H9 (cell line): ENCODE results near the gene CTU2. TPM values are rescaled to one million over a fixed set of nuclear protein-coding genes. Genes with fewer than 3 reads are reported as not detected.

Experiments
- DNase-seq: peaks from one replicate; pipeline ENCODE4 v3.0.0-alpha.2; 2017
- H2AFZ ChIP-seq: one replicate; pipeline ENCODE4 v1.6.1; 2013; ENCODE audit warnings: mild to moderate bottlenecking, low read length, control low read depth, moderate library complexity
- H2AK5ac ChIP-seq: 2 replicates; pipeline ENCODE4 v1.6.1; 2013; ENCODE audit warnings: low read length, control low read depth, mixed read lengths; ENCODE audit not compliant: insufficient read length
- H2BK120ac ChIP-seq: one replicate; pipeline ENCODE4 v1.6.1; 2013; ENCODE audit warnings: low read depth, mild to moderate bottlenecking, low read length, control low read depth, inconsistent platforms; ENCODE audit not compliant: poor library complexity, severe bottlenecking
- H2BK12ac ChIP-seq: 2 replicates; pipeline ENCODE4 v1.6.1; 2013; ENCODE audit warnings: low read length, control low read depth, mixed read lengths, low read depth; ENCODE audit not compliant: insufficient read length
- H2BK15ac ChIP-seq: 2 replicates; pipeline ENCODE4 v1.6.1; 2013; ENCODE audit warnings: low read depth, low read length, control low read depth
- H2BK20ac ChIP-seq: one replicate; pipeline ENCODE4 v1.6.1; 2013; ENCODE audit warnings: low read depth, mild to moderate bottlenecking, low read length, control low read depth, inconsistent platforms; ENCODE audit not compliant: poor library complexity, severe bottlenecking
- H2BK5ac ChIP-seq: 2 replicates; pipeline ENCODE4 v1.6.1; 2013; ENCODE audit warnings: low read length, control low read depth, mixed read lengths; ENCODE audit not compliant: insufficient read length
- H3K14ac ChIP-seq: 2 replicates; pipeline ENCODE4 v1.6.1; 2013; ENCODE audit warnings: low read length, control low read depth; ENCODE audit not compliant: insufficient read depth
- H3K18ac ChIP-seq: 2 replicates; pipeline ENCODE4 v1.6.1; 2013; ENCODE audit warnings: low read depth, mild to moderate bottlenecking, mixed read lengths, low read length, control low read depth; ENCODE audit not compliant: insufficient read length
- H3K23ac ChIP-seq: 2 replicates; pipeline ENCODE4 v1.6.1; 2013; ENCODE audit warnings: low read length, control low read depth, mixed read lengths, low read depth; ENCODE audit not compliant: insufficient read length
- H3K23me2 ChIP-seq: 2 replicates; pipeline ENCODE4 v1.6.1; 2013; ENCODE audit warnings: low read depth, mild to moderate bottlenecking, mixed read lengths, low read length, control low read depth; ENCODE audit not compliant: insufficient read length, poor library complexity, severe bottlenecking
- H3K27ac ChIP-seq: 2 replicates; pipeline ENCODE4 v1.5.1; 2013; ENCODE audit warnings: low read length, control low read depth, mixed read lengths, low read depth; ENCODE audit not compliant: insufficient read length
- H3K27me3 ChIP-seq: 2 replicates; pipeline ENCODE4 v1.6.1; 2013; ENCODE audit warnings: low read length, control low read depth, inconsistent platforms; ENCODE audit not compliant: insufficient read depth
- H3K4ac ChIP-seq: 2 replicates; pipeline ENCODE4 v1.6.1; 2013; ENCODE audit warnings: low read depth, mild to moderate bottlenecking, control low read depth, inconsistent platforms, low read length, moderate library complexity
- H3K4me1 ChIP-seq: 2 replicates; pipeline ENCODE4 v1.6.1; 2013; ENCODE audit warnings: low read length, control low read depth, inconsistent platforms; ENCODE audit not compliant: insufficient read depth
- H3K4me2 ChIP-seq: 2 replicates; pipeline ENCODE4 v1.6.1; 2013; ENCODE audit warnings: low read length, control low read depth, mixed read lengths; ENCODE audit not compliant: insufficient read length, insufficient read depth
- H3K56ac ChIP-seq: 2 replicates; pipeline ENCODE4 v1.6.1; 2013; ENCODE audit warnings: low read depth, mild to moderate bottlenecking, mixed read lengths, low read length, control low read depth; ENCODE audit not compliant: insufficient read length
- H3K79me1 ChIP-seq: 2 replicates; pipeline ENCODE4 v1.6.1; 2013; ENCODE audit warnings: low read depth, mild to moderate bottlenecking, moderate library complexity, low read length, control low read depth, inconsistent platforms; ENCODE audit not compliant: insufficient read depth, poor library complexity, severe bottlenecking
- H3K79me2 ChIP-seq: 2 replicates; pipeline ENCODE4 v1.6.1; 2013; ENCODE audit warnings: low read length, control low read depth, inconsistent platforms; ENCODE audit not compliant: insufficient read depth
- H3K9ac ChIP-seq: 2 replicates; pipeline ENCODE4 v1.6.1; 2013; ENCODE audit warnings: low read length, control low read depth, mixed read lengths; ENCODE audit not compliant: insufficient read length; ENCODE audit errors: extremely low read depth
- H3K9me3 ChIP-seq: one replicate; pipeline ENCODE4 v1.6.1; 2013; ENCODE audit warnings: low read depth, low read length, inconsistent platforms; ENCODE audit not compliant: control insufficient read depth
- H3T11ph ChIP-seq: one replicate; pipeline ENCODE4 v1.6.1; 2013; ENCODE audit warnings: mild to moderate bottlenecking, low read length, control low read depth, inconsistent platforms
- H4K20me1 ChIP-seq: one replicate; pipeline ENCODE4 v1.6.1; 2013; ENCODE audit not compliant: control insufficient read depth, insufficient read length, insufficient read depth
- H4K5ac ChIP-seq: 2 replicates; pipeline ENCODE4 v1.6.1; 2013; ENCODE audit warnings: low read depth, mild to moderate bottlenecking, mixed read lengths, low read length, control low read depth; ENCODE audit not compliant: insufficient read length
- H4K8ac ChIP-seq: replicated peaks from 2 replicates; pipeline ENCODE4 v1.6.1; 2013; ENCODE audit warnings: low read length, control low read depth, mixed read lengths, low read depth; ENCODE audit not compliant: insufficient read length
- H4K91ac ChIP-seq: 2 replicates; pipeline ENCODE4 v1.6.1; 2013; ENCODE audit warnings: low read depth, mild to moderate bottlenecking, moderate library complexity, mixed read lengths, low read length, control low read depth; ENCODE audit not compliant: insufficient read length
- H3K27ac Mint-ChIP-seq, 3 experiments: 2 replicates in 2 of 3; 3 replicates in 1 of 3; pipeline ENCODE4 v1.8.0; 2020 to 2021; ENCODE audit warnings: mixed read lengths in 3 of 3, mild to moderate bottlenecking in 1 of 3, moderate library complexity in 1 of 3
- H3K27me3 Mint-ChIP-seq: 2 replicates; pipeline ENCODE4 v1.8.0; 2021; ENCODE audit warnings: low read depth, mild to moderate bottlenecking, moderate library complexity, mixed read lengths
- H3K36me3 Mint-ChIP-seq, 3 experiments: 2 replicates in 2 of 3; 3 replicates in 1 of 3; pipeline ENCODE4 v1.8.0; 2020 to 2021; ENCODE audit warnings: low read depth in 3 of 3, mixed read lengths in 3 of 3; ENCODE audit not compliant: insufficient read depth in 1 of 3
- H3K4me1 Mint-ChIP-seq, 2 experiments: 2 replicates each; pipeline ENCODE4 v1.8.0; 2020; ENCODE audit warnings: mixed read lengths in 2 of 2
- H3K4me3 Mint-ChIP-seq, 2 experiments: 2 replicates in 1 of 2; 3 replicates in 1 of 2; pipeline ENCODE4 v1.8.0; 2020 to 2021; ENCODE audit warnings: mild to moderate bottlenecking in 2 of 2, mixed read lengths in 2 of 2, moderate library complexity in 1 of 2
- H3K9me3 Mint-ChIP-seq, 2 experiments: 2 replicates in 1 of 2; 3 replicates in 1 of 2; pipeline ENCODE4 v1.8.0; 2020; ENCODE audit warnings: mild to moderate bottlenecking in 2 of 2, mixed read lengths in 2 of 2, moderate library complexity in 1 of 2
- WGBS: extraction: QIAGEN DNeasy Blood & Tissue Kit; methylation state at CpG from one replicate; pipeline ENCODE4 v1.1.7; 2013; ENCODE audit warnings: missing lambda C conversion rate, low lambda C conversion rate, mixed read lengths; ENCODE audit not compliant: insufficient read length; ENCODE audit errors: extremely low coverage; 5-methylcytosine and 5-hydroxymethylcytosine counted together
- total RNA-seq: library from RNA; stranded (reverse); gene quantifications from 2 replicates; pipeline ENCODE4 v1.2.1, GENCODE V29; 2021
- TF ChIP-seq, protein P1 (sequence below): fragments of 200-600 bp; sonication (generic); conservative IDR thresholded peaks from 3 replicates; pipeline ENCODE4 v1.8.0; 2021; ENCODE audit warnings: antibody characterized with exemption, mild to moderate bottlenecking

CTU2 gene
- total RNA-seq, 1 experiment from 2014 or later: 32.8 TPM

DNA sequence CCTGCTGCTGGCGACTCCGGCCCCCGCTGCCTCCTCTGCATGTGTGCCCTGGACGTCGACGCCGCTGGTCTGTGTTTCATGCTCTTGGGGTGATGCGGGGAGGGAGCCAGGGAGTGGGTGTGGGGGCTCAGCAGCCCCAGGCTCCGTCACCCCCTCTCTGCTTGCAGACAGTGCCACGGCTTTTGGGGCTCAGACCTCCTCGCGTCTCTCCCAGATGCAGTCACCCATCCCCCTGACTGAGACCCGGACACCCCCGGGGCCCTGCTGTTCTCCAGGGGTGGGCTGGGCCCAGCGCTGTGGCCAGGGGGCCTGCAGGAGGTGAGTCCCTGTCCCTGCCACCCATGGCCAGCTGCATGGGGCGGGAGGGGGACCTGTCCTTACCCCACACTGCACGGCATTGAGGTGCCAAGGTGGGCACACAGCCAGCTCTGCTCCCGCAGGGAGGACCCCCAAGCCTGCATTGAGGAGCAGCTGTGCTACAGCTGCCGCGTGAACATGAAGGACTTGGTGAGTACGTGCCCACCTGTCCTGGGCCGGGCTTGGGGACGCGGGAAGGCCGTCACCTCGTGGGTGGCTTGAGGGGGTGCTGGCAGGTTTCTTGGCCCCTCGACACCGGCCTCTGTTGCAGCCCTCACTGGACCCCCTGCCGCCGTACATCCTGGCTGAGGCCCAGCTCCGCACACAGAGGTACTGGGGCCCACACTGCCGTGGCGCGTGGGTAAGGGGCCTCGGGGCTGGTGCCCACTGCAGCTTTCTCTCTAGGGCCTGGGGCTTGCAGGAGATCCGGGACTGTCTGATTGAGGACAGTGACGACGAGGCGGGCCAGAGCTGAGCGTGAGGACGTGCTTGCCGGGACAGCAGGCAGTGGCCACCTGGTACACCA, 8.4 kb downstream of the CTU2 start:
- Histone ChIP-seq H3K27ac (no peak overlapping the region), H3K9me3 (no peaks in the 10 kb centered on the region), H3K23ac (no peak overlapping the region), H2BK12ac (no peak overlapping the region), H3K4me1 (no peaks in the 10 kb centered on the region), H3K4me2 (no peak overlapping the region), H3K14ac (no peak overlapping the region), H3K9ac (no peak overlapping the region), H4K20me1 (no peaks in the 10 kb centered on the region), H3T11ph (no peak overlapping the region), H3K4ac (no peak overlapping the region), H3K79me1 (no peaks in the 10 kb centered on the region), H2BK120ac (no peak overlapping the region), H3K23me2 (no peaks in the 10 kb centered on the region), H2BK5ac (no peak overlapping the region), H4K5ac (no peak overlapping the region), H3K27me3 (no peaks in the 10 kb centered on the region), H2BK20ac (no peak overlapping the region), H3K18ac (no peak overlapping the region), H3K56ac (no peak overlapping the region), H2AFZ (no peak overlapping the region), H3K79me2 (no peaks in the 10 kb centered on the region), H4K91ac (no peak overlapping the region), H2AK5ac (no peak overlapping the region), H2BK15ac (no peak overlapping the region), H4K8ac (no peak overlapping the region)
- TF ChIP-seq, protein P1, sequence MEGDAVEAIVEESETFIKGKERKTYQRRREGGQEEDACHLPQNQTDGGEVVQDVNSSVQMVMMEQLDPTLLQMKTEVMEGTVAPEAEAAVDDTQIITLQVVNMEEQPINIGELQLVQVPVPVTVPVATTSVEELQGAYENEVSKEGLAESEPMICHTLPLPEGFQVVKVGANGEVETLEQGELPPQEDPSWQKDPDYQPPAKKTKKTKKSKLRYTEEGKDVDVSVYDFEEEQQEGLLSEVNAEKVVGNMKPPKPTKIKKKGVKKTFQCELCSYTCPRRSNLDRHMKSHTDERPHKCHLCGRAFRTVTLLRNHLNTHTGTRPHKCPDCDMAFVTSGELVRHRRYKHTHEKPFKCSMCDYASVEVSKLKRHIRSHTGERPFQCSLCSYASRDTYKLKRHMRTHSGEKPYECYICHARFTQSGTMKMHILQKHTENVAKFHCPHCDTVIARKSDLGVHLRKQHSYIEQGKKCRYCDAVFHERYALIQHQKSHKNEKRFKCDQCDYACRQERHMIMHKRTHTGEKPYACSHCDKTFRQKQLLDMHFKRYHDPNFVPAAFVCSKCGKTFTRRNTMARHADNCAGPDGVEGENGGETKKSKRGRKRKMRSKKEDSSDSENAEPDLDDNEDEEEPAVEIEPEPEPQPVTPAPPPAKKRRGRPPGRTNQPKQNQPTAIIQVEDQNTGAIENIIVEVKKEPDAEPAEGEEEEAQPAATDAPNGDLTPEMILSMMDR: no peak
- no peaks in the 10 kb centered on the region for H3K27me3 Mint-ChIP-seq
- no peaks in the 10 kb centered on the region for H3K9me3 Mint-ChIP-seq
- H3K27ac Mint-ChIP-seq: no peak overlapping the region
- no peak for DNase-seq
- H3K4me3 Mint-ChIP-seq: no peak overlapping the region
- H3K4me1 Mint-ChIP-seq: peaks cover 0 to 6% of the 10 kb centered on the region in 2 experiments; a peak in 1 of 4 replicates
- peaks cover 4 to 32% (median 26%) of the 10 kb centered on the region in 3 experiments; a peak in 6 of 7 replicates for H3K36me3 Mint-ChIP-seq
- no CpG with 5 or more reads among the region's 42 CpGs for WGBS
